HepG2 (cell line): ENCODE measurements around the gene FAM83F. TPM values are rescaled to one million over a fixed set of nuclear protein-coding genes. Genes with fewer than 3 reads are reported as not detected.

Source experiments
- CTCF ChIP-seq: sonication (generic); formaldehyde crosslinking; IDR thresholded peaks from 2 replicates; pipeline ENCODE4 v1.5.0; 2020; ENCODE audit warnings: mild to moderate bottlenecking, missing genetic modification reagents, moderate library complexity
- JDP2 ChIP-seq: sonication (generic); formaldehyde crosslinking; IDR thresholded peaks from 2 replicates; pipeline ENCODE4 v1.8.1; 2022; ENCODE audit warnings: missing genetic modification reagents, borderline replicate concordance
- JUN ChIP-seq: sonication (generic); formaldehyde crosslinking; IDR thresholded peaks from 2 replicates; pipeline ENCODE4 v1.4.0; 2020; ENCODE audit warnings: mild to moderate bottlenecking, missing genetic modification reagents
- KDM5B ChIP-seq: sonication (generic); formaldehyde crosslinking; IDR thresholded peaks from 2 replicates; pipeline ENCODE4 v1.4.0; 2020; ENCODE audit warnings: missing genetic modification reagents, mild to moderate bottlenecking, borderline replicate concordance
- NFIC ChIP-seq: IDR thresholded peaks from 2 replicates; pipeline ENCODE4 v1.6.1; 2012; ENCODE audit warnings: mild to moderate bottlenecking, low read length, inconsistent platforms
- PPARG ChIP-seq: conservative IDR thresholded peaks from 2 replicates; pipeline ENCODE4 v1.6.1; 2016; ENCODE audit warnings: missing biosample characterization, missing genetic modification reagents
- RNF2 ChIP-seq: fragments of 450-650 bp; conservative IDR thresholded peaks from 2 replicates; pipeline ENCODE4 v1.6.1; 2016; ENCODE audit warnings: low read depth
- TCF12 ChIP-seq, 2 experiments: fragments of 450-650 bp in 1 of 2; sonication (generic) in 1 of 2; formaldehyde crosslinking in 1 of 2; IDR thresholded peaks; 2 replicates each; pipeline versions ENCODE4 v1.6.1 to v1.8.0; 2017 to 2022; ENCODE audit warnings: antibody characterized with exemption in 1 of 2, mild to moderate bottlenecking in 1 of 2, missing genetic modification reagents in 1 of 2, moderate library complexity in 1 of 2
- TFAP4 ChIP-seq: sonication (generic); IDR thresholded peaks from 2 replicates; pipeline ENCODE4 v1.6.1; 2016; ENCODE audit warnings: low read depth, borderline replicate concordance
- U2AF1 ChIP-seq: fragments of 200-400 bp; formaldehyde crosslinking; optimal IDR thresholded peaks from 2 replicates; pipeline ENCODE3; 2017; ENCODE audit warnings: mild to moderate bottlenecking, low read depth, low read length
- WIZ ChIP-seq: sonication (generic); formaldehyde crosslinking; IDR thresholded peaks from 2 replicates; pipeline ENCODE4 v1.5.1; 2020; ENCODE audit warnings: mild to moderate bottlenecking, missing genetic modification reagents
- ZFP62 ChIP-seq: sonication (generic); formaldehyde crosslinking; IDR thresholded peaks from 2 replicates; pipeline ENCODE4 v1.4.0; 2020; ENCODE audit warnings: missing genetic modification reagents
- ZFX ChIP-seq: sonication (generic); formaldehyde crosslinking; IDR thresholded peaks from 2 replicates; pipeline ENCODE4 v1.4.0; 2020; ENCODE audit warnings: mild to moderate bottlenecking, low read depth, missing genetic modification reagents, moderate library complexity
- ZHX2 ChIP-seq, 2 experiments: sonication (generic) in 1 of 2; formaldehyde crosslinking in 1 of 2; IDR thresholded peaks; 2 replicates each; pipeline versions ENCODE4 v1.6.1 to v1.9.0; 2014 to 2022; ENCODE audit warnings: antibody characterized with exemption in 1 of 2, borderline replicate concordance in 1 of 2, inconsistent platforms in 1 of 2, low read depth in 1 of 2, missing genetic modification reagents in 1 of 2
- ZKSCAN1 ChIP-seq: fragments of 150-350 bp; IDR thresholded peaks from 2 replicates; pipeline ENCODE4 v1.6.1; 2014; ENCODE audit warnings: low read length
- ZNF12 ChIP-seq: sonication (generic); formaldehyde crosslinking; IDR thresholded peaks from 2 replicates; pipeline ENCODE4 v1.5.0; 2020; ENCODE audit warnings: missing genetic modification reagents
- ZNF282 ChIP-seq: fragments of 450-650 bp; IDR thresholded peaks from 2 replicates; pipeline ENCODE4 v1.6.1; 2018; ENCODE audit not compliant: partially characterized antibody
- ZNF326 ChIP-seq: sonication (generic); formaldehyde crosslinking; IDR thresholded peaks from 2 replicates; pipeline ENCODE4 v1.4.0; 2020; ENCODE audit warnings: missing genetic modification reagents, borderline replicate concordance
- ZNF543 ChIP-seq: sonication (generic); formaldehyde crosslinking; IDR thresholded peaks from 2 replicates; pipeline ENCODE4 v1.4.0; 2020; ENCODE audit warnings: mild to moderate bottlenecking, missing genetic modification reagents
- ZNF572 ChIP-seq: sonication (generic); formaldehyde crosslinking; IDR thresholded peaks from 2 replicates; pipeline ENCODE4 v1.5.1; 2020; ENCODE audit warnings: mild to moderate bottlenecking, missing genetic modification reagents
- polyA plus RNA-seq, 8 experiments: library from polyadenylated mRNA; depleted of rRNA in 3 of 8; stranded (reverse) in 7 of 8; unstranded in 1 of 8; fragments of >200 nt; fragmentation: Illumina TruSeq in 4 of 8; extraction: Trizol in 4 of 8; gene quantifications; 2 replicates each; pipeline versions ENCODE4 v1.2.1 to v1.2.3, GENCODE V29; 2011 to 2016; ENCODE audit warnings: low read depth in 4 of 8, missing spikeins in 1 of 8, mixed read lengths in 1 of 8; ENCODE audit not compliant: insufficient read depth in 1 of 8
- total RNA-seq, 5 experiments: library from RNA; depleted of rRNA; stranded (reverse); fragments of >200 nt; fragmentation: Illumina TruSeq; extraction: Trizol; gene quantifications; 2 replicates each; pipeline ENCODE4 v1.2.3, GENCODE V29; 2016; ENCODE audit warnings: low read depth in 1 of 5
- TF ChIP-seq, protein P1 (sequence below): sonication (generic); formaldehyde crosslinking; IDR thresholded peaks from 2 replicates; pipeline ENCODE4 v1.4.0; 2020; ENCODE audit warnings: low read depth, mild to moderate bottlenecking, missing genetic modification reagents

FAM83F gene
- total and polyA plus RNA-seq, 2 of the 13 experiments (the other 11 are each of a cell fraction or from before 2014, with no cell fraction given), result not detected

- peak; percentile 45; the same call in 1 of the 2 replicates for TF ChIP-seq NFIC
- no peak for TF ChIP-seq ZNF12 (CRISPR knock-in tag)
- TF ChIP-seq ZFX (CRISPR knock-in tag), result peak; percentile 63; the same call in 1 of the 2 replicates
- TF ChIP-seq ZKSCAN1, result no peak
- TF ChIP-seq PPARG (CRISPR knock-in tag), result no peak
- TF ChIP-seq TFAP4, result no peak
- TF ChIP-seq ZNF543 (CRISPR knock-in tag), result 0 out of 2 replicates have a peak, but pooled peaks have one; percentile 31
- no peak for TF ChIP-seq RNF2
- no peak for TF ChIP-seq ZNF572 (CRISPR knock-in tag)
- TF ChIP-seq ZHX2 (IDR thresholded peaks at IDR 0.05; ENCODE audit: low read depth), result no peak
- TF ChIP-seq ZHX2 (CRISPR knock-in tag; IDR thresholded peaks at IDR 0.05; ENCODE audit: borderline replicate concordance), result no peak
- TF ChIP-seq TCF12 (IDR thresholded peaks at IDR 0.05), result no peak
- no peak for TF ChIP-seq TCF12 (CRISPR knock-in tag; IDR thresholded peaks at IDR 0.05)
- no peak for TF ChIP-seq CTCF (CRISPR knock-in tag)
- TF ChIP-seq ZNF326 (CRISPR knock-in tag), result no peak
- no peak for TF ChIP-seq ZNF282
- TF ChIP-seq U2AF1, result no peak
- no peak for TF ChIP-seq ZFP62 (CRISPR knock-in tag)
- TF ChIP-seq JDP2 (CRISPR knock-in tag), result no peak
- TF ChIP-seq, protein P1, sequence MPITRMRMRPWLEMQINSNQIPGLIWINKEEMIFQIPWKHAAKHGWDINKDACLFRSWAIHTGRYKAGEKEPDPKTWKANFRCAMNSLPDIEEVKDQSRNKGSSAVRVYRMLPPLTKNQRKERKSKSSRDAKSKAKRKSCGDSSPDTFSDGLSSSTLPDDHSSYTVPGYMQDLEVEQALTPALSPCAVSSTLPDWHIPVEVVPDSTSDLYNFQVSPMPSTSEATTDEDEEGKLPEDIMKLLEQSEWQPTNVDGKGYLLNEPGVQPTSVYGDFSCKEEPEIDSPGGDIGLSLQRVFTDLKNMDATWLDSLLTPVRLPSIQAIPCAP, result no peak
- TF ChIP-seq WIZ, result no peak
- 0 out of 2 replicates have a peak, but pooled peaks have one; percentile 29 for TF ChIP-seq KDM5B (CRISPR knock-in tag)
- TF ChIP-seq JUN (CRISPR knock-in tag), result no peak
Observed at GRCh38 chr22:40044102-40044869, 49.5 kb downstream of the FAM83F start (continued).
